PC-9 (cell line): Measurements from ENCODE around the gene ERCC5.

Experiments used
- CTCF ChIP-seq: fragments of 200-600 bp; sonication (generic); conservative IDR thresholded peaks from 2 replicates; pipeline ENCODE4 v1.6.1; 2017; ENCODE audit warnings: mixed run types, antibody characterized with exemption, mild to moderate bottlenecking, moderate library complexity
- EZH2 ChIP-seq: fragments of 200-600 bp; sonication (generic); IDR thresholded peaks from 2 replicates; pipeline ENCODE4 v1.8.0; 2017; ENCODE audit warnings: antibody characterized with exemption, low read depth

- TF ChIP-seq EZH2: no peak
- TF ChIP-seq CTCF: no peak
These were observed 6.8 kb upstream of the ERCC5 start for GRCh38 chr13:102838982-102839381.
